HG03108 (cell line): ENCODE data around the gene HAGHL.
"Not testable (repeated sequence)": the region's sequence is repeated elsewhere in the genome, so short reads cannot be mapped to it uniquely, and the experiment has no call there.

Source experiments
- ATAC-seq: cut with Tn5 transposase; IDR thresholded peaks from one replicate; pipeline ENCODE4 v1.9.1; 2021; ENCODE audit warnings: moderate library complexity; ENCODE audit not compliant: unreplicated experiment

HAGHL gene

GRCh38 chr16:750485-750884 is 23.6 kb downstream of the HAGHL start:
- no peak for ATAC-seq

GRCh38 chr16:751152-752006 is 24.5 kb downstream of the HAGHL start:
- no peak for ATAC-seq

- no peak for ATAC-seq
Measured at GRCh38 chr16:752007-752312, 25.1 kb downstream of the HAGHL start.

GRCh38 chr16:754121-754607 is 27.3 kb downstream of the HAGHL start:
- ATAC-seq = not testable (repeated sequence)

- ATAC-seq = no peak
Measured at GRCh38 chr16:754656-755055, 27.8 kb downstream of the HAGHL start.

- ATAC-seq = no peak
Measured at GRCh38 chr16:756428-756827, 29.5 kb downstream of the HAGHL start.

GRCh38 chr16:759110-759910 is 32.4 kb downstream of the HAGHL start:
- no peak for ATAC-seq

- no peak for ATAC-seq
Measured at GRCh38 chr16:760065-760464, 33.2 kb downstream of the HAGHL start.

- ATAC-seq = no peak
Measured at GRCh38 chr16:760545-761343, 33.8 kb downstream of the HAGHL start, which contains the start of gene MSLN. MSLN (plus strand) TSS chr16:760734; CDS start chr16:762681, 1,947 bp downstream.

GRCh38 chr16:761625-762513 is 35.0 kb downstream of the HAGHL start:
- no peak for ATAC-seq

- no peak for ATAC-seq
Measured at GRCh38 chr16:762595-763268, 35.8 kb downstream of the HAGHL start.

- no peak for ATAC-seq
Measured at GRCh38 chr16:763369-764183, 36.7 kb downstream of the HAGHL start.

- ATAC-seq = no peak
Measured at GRCh38 chr16:764184-764750, 37.4 kb downstream of the HAGHL start.

GRCh38 chr16:764848-765487 is 38.1 kb downstream of the HAGHL start:
- ATAC-seq = no peak

- no peak for ATAC-seq
Measured at GRCh38 chr16:765488-765865, 38.6 kb downstream of the HAGHL start.

GRCh38 chr16:766008-766819 is 39.3 kb downstream of the HAGHL start:
- ATAC-seq = no peak
